Measurements from ENCODE around the gene GALNTL6.

GALNTL6 gene

GRCh38 chr4:172998527-172999469, 1185.6 kb downstream of the GALNTL6 start:
- in situ Hi-C loops (cut with MboI; ENCODE audit: low sequenced_read_pairs): no loop called here

GRCh38 chr4:173001571-173001970, 1188.4 kb downstream of the GALNTL6 start:
- in situ Hi-C loops (cut with MboI; ENCODE audit: low sequenced_read_pairs): loop anchor here (25.0 kb wide), 2 partner anchors 261 to 411 kb away; no protein-coding TSS in a partner anchor

GRCh38 chr4:173002830-173003561, 1189.8 kb downstream of the GALNTL6 start:
- in situ Hi-C loops (cut with MboI; ENCODE audit: low sequenced_read_pairs): loop anchor here (25.0 kb wide), 2 partner anchors 259 to 409 kb away; no protein-coding TSS in a partner anchor

- in situ Hi-C loops (cut with MboI; ENCODE audit: low sequenced_read_pairs): loop anchor here (25.0 kb wide), 2 partner anchors 256 to 406 kb away; no protein-coding TSS in a partner anchor
Measured at GRCh38 chr4:173005912-173006633, 1192.9 kb downstream of the GALNTL6 start.

- in situ Hi-C loops (cut with MboI; ENCODE audit: low sequenced_read_pairs): loop anchor here (25.0 kb wide), 2 partner anchors 254 to 404 kb away; no protein-coding TSS in a partner anchor
Measured at GRCh38 chr4:173008436-173008835, 1195.2 kb downstream of the GALNTL6 start.

GRCh38 chr4:173009129-173009823, 1196.1 kb downstream of the GALNTL6 start:
- in situ Hi-C loops (cut with MboI; ENCODE audit: low sequenced_read_pairs): loop anchor here (25.0 kb wide), 2 partner anchors 253 to 403 kb away; no protein-coding TSS in a partner anchor

GRCh38 chr4:173012608-173013007, 1199.4 kb downstream of the GALNTL6 start:
- in situ Hi-C loops (cut with MboI; ENCODE audit: low sequenced_read_pairs): loop anchor here (25.0 kb wide), 2 partner anchors 250 to 400 kb away; no protein-coding TSS in a partner anchor

GRCh38 chr4:173013232-173013930, 1200.2 kb downstream of the GALNTL6 start:
- in situ Hi-C loops (cut with MboI; ENCODE audit: low sequenced_read_pairs): loop anchor here (25.0 kb wide), 2 partner anchors 249 to 399 kb away; no protein-coding TSS in a partner anchor

- in situ Hi-C loops (cut with MboI; ENCODE audit: low sequenced_read_pairs): loop anchor here (25.0 kb wide), 2 partner anchors 248 to 398 kb away; no protein-coding TSS in a partner anchor
Measured at GRCh38 chr4:173014113-173014558, 1200.9 kb downstream of the GALNTL6 start.

- in situ Hi-C loops (cut with MboI; ENCODE audit: low sequenced_read_pairs): loop anchor here (25.0 kb wide), 2 partner anchors 247 to 397 kb away; no protein-coding TSS in a partner anchor
Measured at GRCh38 chr4:173014836-173015235, 1201.6 kb downstream of the GALNTL6 start.

GRCh38 chr4:173017802-173018201, 1204.6 kb downstream of the GALNTL6 start:
- in situ Hi-C loops (cut with MboI; ENCODE audit: low sequenced_read_pairs): loop anchor here (25.0 kb wide), 2 partner anchors 244 to 394 kb away; no protein-coding TSS in a partner anchor

GRCh38 chr4:173018446-173018845, 1205.2 kb downstream of the GALNTL6 start:
- in situ Hi-C loops (cut with MboI; ENCODE audit: low sequenced_read_pairs): loop anchor here (25.0 kb wide), 2 partner anchors 244 to 394 kb away; no protein-coding TSS in a partner anchor

GRCh38 chr4:173019664-173020063, 1206.5 kb downstream of the GALNTL6 start:
- in situ Hi-C loops (cut with MboI; ENCODE audit: low sequenced_read_pairs): loop anchor here (25.0 kb wide), 2 partner anchors 243 to 393 kb away; no protein-coding TSS in a partner anchor

GRCh38 chr4:173021746-173022573, 1208.8 kb downstream of the GALNTL6 start:
- in situ Hi-C loops (cut with MboI; ENCODE audit: low sequenced_read_pairs): loop anchor here (25.0 kb wide), 2 partner anchors 240 to 390 kb away; no protein-coding TSS in a partner anchor

- in situ Hi-C loops (cut with MboI; ENCODE audit: low sequenced_read_pairs): loop anchor here (25.0 kb wide), 2 partner anchors 238 to 388 kb away; no protein-coding TSS in a partner anchor
Measured at GRCh38 chr4:173024203-173024602, 1211.0 kb downstream of the GALNTL6 start.

GRCh38 chr4:173025131-173025530, 1211.9 kb downstream of the GALNTL6 start:
- in situ Hi-C loops (cut with MboI; ENCODE audit: low sequenced_read_pairs): loop anchor here (25.0 kb wide), 1 partner anchor 137 kb away; the partner anchor contains the start of gene GALNT7

GRCh38 chr4:173037242-173037641, 1224.0 kb downstream of the GALNTL6 start:
- in situ Hi-C loops (cut with MboI; ENCODE audit: low sequenced_read_pairs): loop anchor here (25.0 kb wide), 1 partner anchor 125 kb away; the partner anchor contains the start of gene GALNT7

All from HL-60/S4 treated with retinoic acid at 250 ng/mL for 4 days and 3 days (cell line).